LoVo (cell line): ENCODE results near the gene RPL13A.

Experiments
- DNase-seq: peaks from one replicate; pipeline ENCODE4 v3.0.0-alpha.2; 2016; ENCODE audit warnings: low spot score

Gene RPL13A

DNA sequence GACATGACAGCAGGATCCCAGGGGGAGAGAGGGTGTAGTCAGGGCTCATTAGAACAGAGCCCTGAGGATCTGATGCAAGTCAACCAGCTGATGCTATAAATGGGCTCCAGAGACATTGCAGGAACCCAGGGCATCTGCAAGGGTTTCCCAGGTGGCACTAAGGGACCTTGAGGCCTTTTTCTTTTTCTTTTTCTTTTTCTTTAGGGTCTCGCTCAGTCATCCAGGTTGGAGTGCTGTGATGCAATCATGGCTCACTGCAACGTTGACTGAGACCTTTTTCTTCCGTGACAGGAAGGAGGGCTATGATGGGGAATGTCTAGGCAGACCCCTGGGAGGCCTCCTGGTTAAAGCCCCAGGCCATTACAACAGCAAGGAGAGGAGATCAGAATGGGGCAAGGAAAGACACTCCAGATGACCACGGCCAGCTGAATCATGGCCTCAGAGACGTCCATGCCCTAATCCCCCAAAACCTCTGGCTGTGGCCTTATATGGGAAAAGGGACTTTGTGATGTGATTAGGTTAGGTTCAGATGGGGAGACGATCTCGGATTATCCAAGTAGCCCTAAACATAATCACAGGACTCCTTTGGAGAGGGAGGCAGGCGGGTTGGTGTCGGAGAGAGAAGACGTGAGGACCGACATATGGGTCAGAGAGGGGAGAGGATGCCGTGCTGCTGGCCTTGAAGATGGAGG lies 20.5 kb downstream of the RPL13A start:
- no peak for DNase-seq

DNA sequence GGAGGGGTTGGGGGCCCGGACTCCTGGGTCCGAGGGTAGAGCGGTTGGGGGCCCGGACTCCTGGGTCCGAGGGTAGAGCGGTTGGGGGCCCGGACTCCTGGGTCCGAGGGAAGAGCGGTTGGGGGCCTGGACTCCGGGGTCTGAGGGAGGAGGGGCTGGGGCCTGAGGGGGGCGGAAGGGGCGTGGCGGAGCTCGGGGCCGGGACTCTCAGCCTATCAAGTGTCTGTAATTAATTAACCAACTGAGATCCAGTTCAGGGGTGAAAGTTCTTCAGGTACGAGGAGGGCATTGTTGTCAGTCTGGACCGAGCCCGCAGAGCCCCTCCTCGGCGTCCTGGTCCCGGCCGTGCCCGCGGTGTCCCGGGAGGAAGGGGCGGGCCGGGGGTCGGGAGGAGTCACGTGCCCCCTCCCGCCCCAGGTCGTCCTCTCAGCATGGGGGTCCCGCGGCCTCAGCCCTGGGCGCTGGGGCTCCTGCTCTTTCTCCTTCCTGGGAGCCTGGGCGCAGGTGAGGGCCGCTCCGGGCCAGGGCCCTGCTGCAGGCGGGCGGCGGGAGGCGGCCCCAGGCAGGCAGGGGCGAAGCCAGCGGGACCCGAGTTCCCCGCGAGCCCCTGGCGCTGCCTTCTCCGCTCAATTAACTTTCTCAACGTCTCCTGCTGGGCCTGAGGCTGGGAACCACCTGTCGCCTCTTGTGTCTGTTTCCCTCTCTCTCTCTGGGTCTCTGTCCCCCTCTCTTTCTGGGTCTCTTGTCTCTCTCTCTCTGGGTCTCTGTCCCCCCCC lies 25.8 kb downstream of the RPL13A start:
- DNase-seq: no peak

DNA sequence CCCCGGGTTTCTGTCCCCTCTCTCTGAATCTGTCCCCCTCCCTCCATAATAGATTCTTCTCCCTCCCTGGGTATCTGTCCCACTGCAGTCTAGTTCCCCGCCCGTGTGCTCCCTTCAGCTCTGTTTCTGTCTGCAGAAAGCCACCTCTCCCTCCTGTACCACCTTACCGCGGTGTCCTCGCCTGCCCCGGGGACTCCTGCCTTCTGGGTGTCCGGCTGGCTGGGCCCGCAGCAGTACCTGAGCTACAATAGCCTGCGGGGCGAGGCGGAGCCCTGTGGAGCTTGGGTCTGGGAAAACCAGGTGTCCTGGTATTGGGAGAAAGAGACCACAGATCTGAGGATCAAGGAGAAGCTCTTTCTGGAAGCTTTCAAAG lies 26.3 kb downstream of the RPL13A start:
- DNase-seq: no peak

DNA sequence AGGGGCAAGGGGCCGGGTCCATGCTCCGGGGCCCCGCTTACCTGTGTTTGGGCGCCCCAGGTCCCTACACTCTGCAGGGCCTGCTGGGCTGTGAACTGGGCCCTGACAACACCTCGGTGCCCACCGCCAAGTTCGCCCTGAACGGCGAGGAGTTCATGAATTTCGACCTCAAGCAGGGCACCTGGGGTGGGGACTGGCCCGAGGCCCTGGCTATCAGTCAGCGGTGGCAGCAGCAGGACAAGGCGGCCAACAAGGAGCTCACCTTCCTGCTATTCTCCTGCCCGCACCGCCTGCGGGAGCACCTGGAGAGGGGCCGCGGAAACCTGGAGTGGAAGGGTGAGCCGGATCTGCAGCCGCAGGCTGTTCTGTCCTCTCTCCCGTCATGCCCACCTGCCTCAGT lies 26.7 kb downstream of the RPL13A start:
- DNase-seq: no peak

DNA sequence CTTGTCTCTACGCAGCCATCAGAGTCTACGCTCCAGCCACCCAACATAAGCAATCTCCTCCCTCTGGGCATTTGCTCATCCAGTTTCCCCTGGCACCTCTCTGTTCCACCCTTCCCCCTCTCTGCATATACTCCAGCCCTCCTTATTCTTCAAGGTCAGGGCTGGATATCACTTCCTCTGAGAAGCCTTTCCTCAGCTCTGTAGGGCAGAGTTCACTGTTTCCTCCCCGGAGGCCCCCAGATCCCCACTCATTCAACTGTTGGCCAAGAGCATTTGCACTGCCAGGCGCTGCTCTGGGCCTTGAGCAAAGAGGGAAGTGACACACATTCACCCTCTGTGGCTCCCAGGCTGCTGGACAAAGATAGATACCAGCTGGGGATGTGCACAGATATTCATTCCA lies 28.4 kb downstream of the RPL13A start:
- DNase-seq: no peak

DNA sequence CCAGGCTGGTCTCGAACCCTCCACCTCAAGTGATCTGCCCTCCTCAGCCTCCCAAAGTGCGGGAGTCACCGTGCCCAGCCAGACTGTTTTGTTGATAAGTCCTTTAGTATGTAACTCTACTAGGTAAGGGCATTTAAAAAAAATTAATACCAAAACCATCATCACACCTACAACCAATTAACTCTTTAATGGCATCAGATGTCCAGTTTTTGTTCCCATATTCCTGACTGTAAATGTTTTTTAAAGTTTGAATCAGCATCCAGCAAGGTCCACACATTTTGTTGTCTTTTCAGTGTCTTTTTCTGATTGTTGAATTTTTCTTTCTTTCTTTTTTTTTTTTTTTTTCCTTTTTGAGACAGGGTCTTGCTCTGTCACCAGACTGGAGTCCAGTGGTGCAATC lies 30.6 kb downstream of the RPL13A start:
- no peak for DNase-seq

DNA sequence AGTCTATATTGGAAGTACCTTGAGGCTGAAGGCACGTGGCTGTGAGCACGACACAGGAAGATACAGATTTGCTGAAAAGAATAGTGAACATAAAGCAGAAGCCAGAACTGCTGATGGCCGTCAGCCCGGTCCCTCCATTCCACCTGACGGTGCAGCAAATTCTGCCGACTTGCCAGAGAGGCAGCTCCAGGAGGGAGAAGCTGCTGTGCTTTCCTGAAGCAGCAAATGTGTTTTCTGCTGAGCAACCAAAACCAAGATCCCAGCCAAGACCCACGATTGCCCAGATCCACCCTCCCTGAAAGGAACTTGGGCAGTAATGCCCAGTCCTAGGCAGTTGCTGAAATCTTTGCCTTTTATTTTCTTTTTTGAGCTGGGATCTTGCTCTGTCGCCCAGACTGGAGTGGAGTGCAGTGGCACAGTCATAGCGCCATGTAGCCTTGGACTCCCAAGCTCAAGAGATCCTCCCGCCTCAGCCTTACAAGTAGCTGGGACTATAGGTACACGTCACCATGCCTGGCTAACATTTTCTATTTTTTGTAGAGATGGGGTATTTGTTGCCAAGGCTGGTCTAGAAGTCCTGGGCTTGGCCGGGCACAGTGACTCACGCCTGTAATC lies 33.4 kb downstream of the RPL13A start:
- DNase-seq: no peak

DNA sequence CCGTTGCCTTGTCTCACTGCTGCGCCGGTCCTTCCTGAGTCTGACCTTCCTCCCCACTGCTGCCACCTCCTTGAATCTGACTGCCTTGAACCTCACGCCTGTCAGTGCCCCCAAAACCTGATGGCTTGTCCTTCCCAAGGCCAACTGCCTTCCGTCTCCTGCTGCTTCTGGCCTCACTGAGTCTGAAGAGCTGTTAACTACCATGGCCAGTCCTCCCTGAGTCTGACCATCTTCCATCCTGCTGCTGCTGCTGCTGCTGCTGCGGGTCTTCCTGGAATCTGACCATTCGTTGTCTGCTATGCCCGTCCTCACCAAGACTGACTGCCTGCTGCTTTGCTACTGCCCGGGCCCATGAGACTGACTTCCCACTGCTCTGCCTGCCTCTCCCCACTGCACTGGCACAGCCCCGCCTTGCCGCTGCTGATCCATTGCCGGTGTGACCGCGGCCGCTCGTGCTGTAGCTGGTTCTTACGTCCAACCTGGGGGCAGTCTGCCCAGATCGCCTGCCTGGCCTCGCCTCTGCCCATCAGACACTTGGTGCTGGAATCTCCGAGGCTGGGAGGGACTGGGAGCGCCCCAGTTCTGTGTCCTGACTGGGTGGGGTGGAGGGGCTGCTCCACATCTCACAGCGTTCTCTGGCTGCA lies 37.5 kb downstream of the RPL13A start:
- DNase-seq: no peak

DNA sequence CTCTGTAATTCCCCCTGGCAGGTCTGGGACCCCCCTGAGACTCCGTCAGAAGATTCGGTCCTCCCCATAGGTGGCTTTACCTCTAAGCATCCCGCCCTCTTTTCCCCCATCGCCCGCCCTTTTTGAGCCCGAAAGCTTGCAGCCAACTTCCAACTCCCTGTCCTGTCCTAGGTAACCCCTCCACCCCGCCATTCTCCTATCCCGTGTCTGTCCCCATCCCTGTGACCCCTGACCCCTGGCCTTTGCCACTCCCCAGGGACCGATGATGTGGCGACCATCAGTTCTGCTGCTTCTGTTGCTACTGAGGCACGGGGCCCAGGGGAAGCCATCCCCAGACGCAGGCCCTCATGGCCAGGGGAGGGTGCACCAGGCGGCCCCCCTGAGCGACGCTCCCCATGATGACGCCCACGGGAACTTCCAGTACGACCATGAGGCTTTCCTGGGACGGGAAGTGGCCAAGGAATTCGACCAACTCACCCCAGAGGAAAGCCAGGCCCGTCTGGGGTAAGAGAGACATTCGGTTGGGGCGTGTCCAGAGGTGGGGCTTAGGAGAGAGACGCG lies 40.9 kb downstream of the RPL13A start:
- DNase-seq: no peak

DNA sequence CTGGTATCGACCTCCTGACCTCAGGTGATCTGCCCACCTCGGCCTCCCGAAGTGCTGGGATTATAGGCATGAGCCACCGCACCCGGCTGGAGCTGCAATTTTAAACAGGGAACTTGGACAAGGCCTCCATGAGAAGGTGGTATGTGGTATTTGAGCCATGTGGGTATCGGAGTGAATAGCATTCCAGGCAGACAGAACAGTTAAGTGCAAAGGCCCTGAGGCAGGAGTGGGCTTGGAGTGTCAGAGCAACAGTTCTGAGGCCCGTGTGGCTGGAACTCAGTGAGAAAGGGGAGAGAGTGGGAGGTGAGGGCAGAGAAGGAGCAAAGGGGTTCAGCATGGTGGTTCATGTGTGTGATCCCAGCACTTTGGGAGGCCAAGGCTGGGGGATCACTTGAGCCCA lies 43.3 kb downstream of the RPL13A start:
- DNase-seq: no peak

DNA sequence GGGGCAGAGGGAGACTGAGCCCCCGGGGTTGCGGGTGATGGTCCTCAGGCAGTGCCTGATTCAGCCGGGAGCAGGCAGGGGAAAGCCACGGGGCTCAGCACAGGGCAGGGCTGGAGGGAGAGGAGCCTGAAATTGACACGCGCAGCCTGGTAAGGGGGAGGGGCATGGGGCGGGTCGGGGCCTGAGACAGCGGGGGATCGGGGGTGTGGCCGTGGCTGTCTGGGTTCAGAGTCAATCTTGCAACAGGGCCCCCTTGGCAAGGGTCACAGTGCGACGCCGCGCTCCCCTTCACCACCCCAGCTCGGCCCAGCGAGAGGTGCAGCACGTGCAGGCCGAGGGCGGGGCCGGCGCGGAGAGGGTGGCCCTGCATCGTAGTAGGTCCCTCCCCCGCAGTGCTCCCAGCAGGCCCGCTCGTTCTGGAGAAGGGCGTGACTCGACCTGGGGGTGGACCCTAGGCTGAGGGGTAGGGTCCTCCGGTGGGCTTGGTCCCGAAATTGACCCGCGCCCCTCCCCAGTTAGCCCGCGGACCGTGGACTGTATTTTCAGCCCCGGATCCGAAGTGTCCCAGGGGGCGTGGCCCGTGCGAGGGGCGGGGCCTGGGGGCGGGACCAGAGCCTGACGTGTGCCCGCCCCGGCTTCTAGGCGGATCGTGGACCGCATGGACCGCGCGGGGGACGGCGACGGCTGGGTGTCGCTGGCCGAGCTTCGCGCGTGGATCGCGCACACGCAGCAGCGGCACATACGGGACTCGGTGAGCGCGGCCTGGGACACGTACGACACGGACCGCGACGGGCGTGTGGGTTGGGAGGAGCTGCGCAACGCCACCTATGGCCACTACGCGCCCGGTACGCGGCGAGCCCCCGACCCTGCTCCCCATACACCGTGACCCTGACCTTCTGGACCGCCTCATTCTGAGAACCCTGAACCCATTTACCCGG lies 46.4 kb downstream of the RPL13A start:
- DNase-seq: no peak

DNA sequence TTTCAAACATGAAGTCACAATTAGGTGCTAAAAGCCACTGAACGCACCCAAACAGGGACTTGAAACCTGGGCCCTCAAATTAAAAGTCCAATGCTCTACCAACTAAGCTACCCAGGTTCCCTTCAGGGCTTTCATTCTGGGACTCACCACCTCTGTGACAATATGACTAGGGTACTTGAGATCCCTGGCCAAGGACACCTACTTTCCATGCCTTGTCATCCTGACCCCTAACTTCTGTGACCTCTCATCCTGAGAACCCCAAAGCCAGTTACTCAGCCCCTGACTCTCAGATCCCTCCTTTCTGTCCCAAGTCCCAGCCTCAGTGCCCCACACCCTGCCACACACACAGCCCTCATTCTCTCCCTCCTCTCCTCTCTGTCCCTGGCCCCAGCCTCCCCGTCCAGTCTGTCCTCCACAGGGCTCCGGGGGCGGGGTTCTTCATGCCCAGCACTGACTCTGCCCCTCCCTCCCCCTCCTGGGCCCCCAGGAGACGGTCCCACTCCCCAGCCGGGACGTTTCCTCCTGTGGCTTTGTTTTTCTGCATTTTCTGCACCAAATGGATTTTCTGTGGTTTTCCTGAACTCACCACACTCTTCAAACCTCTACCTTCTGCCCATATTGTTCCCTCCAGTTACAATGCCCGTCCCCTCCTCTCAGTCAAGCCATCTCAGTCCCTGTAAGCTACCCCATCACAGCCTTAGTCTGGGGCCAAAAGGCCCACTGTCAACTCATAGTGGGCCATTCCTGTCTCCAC lies 47.4 kb downstream of the RPL13A start:
- DNase-seq: no peak

DNA sequence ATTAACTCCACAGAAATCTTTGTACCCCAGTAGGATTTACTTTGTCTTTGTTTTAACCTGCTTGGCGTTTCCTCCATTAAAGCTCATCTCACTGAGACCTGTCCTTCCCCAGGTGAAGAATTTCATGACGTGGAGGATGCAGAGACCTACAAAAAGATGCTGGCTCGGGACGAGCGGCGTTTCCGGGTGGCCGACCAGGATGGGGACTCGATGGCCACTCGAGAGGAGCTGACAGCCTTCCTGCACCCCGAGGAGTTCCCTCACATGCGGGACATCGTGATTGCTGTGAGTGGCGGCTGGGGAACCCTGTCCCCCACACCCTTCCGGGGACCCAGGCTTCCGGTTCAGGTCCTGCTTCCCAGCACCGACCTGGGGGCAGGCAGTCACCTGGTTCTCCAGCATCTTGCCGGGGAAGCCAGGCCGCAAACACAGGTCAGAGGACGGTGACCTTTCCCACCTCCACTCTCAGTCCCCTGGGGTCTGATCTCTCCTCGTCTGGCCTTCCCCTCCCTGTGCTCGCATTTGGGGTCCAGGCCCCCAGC lies 49.6 kb downstream of the RPL13A start:
- DNase-seq: no peak

DNA sequence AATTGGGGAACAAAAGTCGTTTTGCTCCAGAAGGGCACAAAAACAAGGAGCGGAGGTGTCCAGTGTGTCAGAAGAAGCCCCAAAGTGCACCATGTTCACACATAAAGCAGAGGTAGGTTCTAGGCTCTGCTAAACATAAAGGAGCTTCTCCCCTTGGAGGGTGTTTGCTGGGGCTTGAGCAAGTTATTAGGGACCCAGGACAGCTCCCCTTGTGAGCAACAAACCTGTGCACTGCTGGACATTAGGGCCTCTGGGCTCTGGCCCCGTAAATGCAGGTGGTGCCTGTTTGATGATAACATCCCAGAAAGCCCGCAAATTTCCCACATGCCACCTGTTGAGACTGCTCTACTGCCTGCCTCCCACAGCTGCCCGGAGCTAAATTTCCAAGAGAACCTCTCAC lies 51.2 kb downstream of the RPL13A start:
- DNase-seq: no peak

DNA sequence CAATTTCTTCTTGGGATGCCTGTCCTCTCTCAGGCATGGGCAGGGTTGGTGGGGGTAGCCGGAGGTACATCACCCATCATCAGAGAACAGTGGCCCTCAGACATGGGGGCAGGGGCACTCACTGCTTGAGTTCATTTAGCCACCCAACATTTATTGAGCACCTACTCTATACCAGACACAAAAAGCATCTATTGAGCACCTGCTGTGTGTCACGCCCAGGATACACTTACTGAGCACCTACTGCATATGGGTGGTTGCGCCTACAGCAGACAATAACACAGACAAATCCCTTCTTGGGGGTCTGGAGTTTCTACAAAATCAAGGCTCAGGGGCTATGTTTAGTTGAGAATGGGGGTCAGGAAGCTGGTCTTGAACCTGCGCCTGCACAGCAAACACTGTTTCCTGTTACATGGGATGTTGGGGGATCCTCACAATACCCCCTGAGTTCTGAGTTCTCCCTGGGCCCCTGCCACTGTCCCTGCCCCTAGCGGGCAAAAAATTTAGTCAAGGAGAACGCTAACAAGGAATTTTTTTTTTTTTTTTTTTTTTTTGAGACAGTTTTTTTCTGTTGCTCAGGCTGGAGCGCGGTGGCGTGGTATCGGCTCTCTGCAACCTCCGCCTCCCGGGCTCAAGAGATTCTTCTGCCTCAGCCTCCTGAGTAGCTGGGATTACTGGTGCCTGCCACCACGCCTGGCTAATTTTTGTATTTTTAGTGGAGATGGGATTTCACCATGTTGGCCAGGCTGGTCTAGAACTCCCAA lies 52.0 kb downstream of the RPL13A start:
- no peak for DNase-seq
